ENCODE results near the gene MAEA.

Gene MAEA

GRCh38 chr4:1249731-1250526, 39.8 kb upstream of the MAEA start:
- no peak for DNase-seq (ENCODE audit: low spot score)

- DNase-seq (ENCODE audit: low spot score) = no peak
Measured at GRCh38 chr4:1250527-1250812, 39.2 kb upstream of the MAEA start.

GRCh38 chr4:1250921-1251772, 38.5 kb upstream of the MAEA start:
- DNase-seq (ENCODE audit: low spot score) = no peak

- no peak for DNase-seq (ENCODE audit: low spot score)
Measured at GRCh38 chr4:1251773-1252066, 38.0 kb upstream of the MAEA start.

- DNase-seq (ENCODE audit: low spot score) = no peak
Measured at GRCh38 chr4:1252928-1253492, 36.7 kb upstream of the MAEA start.

GRCh38 chr4:1253831-1254230, 35.9 kb upstream of the MAEA start:
- DNase-seq (ENCODE audit: low spot score) = no peak

GRCh38 chr4:1255151-1255550, 34.5 kb upstream of the MAEA start:
- no peak for DNase-seq (ENCODE audit: low spot score)

- DNase-seq (ENCODE audit: low spot score) = no peak
Measured at GRCh38 chr4:1255699-1256098, 34.0 kb upstream of the MAEA start.

- no peak for DNase-seq (ENCODE audit: low spot score)
Measured at GRCh38 chr4:1258457-1258856, 31.2 kb upstream of the MAEA start.

- no peak for DNase-seq (ENCODE audit: low spot score)
Measured at GRCh38 chr4:1259966-1260365, 29.7 kb upstream of the MAEA start.

GRCh38 chr4:1260418-1261106, 29.1 kb upstream of the MAEA start:
- DNase-seq (ENCODE audit: low spot score) = no peak

GRCh38 chr4:1261107-1261928, 28.4 kb upstream of the MAEA start:
- no peak for DNase-seq (ENCODE audit: low spot score)

GRCh38 chr4:1264942-1265341, 24.7 kb upstream of the MAEA start:
- DNase-seq (ENCODE audit: low spot score) = no peak

- no peak for DNase-seq (ENCODE audit: low spot score)
Measured at GRCh38 chr4:1265351-1265750, 24.3 kb upstream of the MAEA start.

- DNase-seq (ENCODE audit: low spot score) = no peak
Measured at GRCh38 chr4:1266881-1267763, 22.6 kb upstream of the MAEA start.

- no peak for DNase-seq (ENCODE audit: low spot score)
Measured at GRCh38 chr4:1269209-1269608, 20.5 kb upstream of the MAEA start.

GRCh38 chr4:1271686-1272085, 18.0 kb upstream of the MAEA start:
- no peak for DNase-seq (ENCODE audit: low spot score)

GRCh38 chr4:1274871-1275270, 14.8 kb upstream of the MAEA start:
- no peak for DNase-seq (ENCODE audit: low spot score)

GRCh38 chr4:1276984-1277383, 12.7 kb upstream of the MAEA start:
- DNase-seq (ENCODE audit: low spot score) = no peak

- DNase-seq (ENCODE audit: low spot score) = no peak
Measured at GRCh38 chr4:1277667-1278665, 11.7 kb upstream of the MAEA start.

Data from Ammon's horn (tissue), 1 donor.